ENCODE results near the gene VENTX. TPM values are rescaled to one million over a fixed set of nuclear protein-coding genes. Genes with fewer than 3 reads are reported as not detected.

VENTX gene
- polyA plus RNA-seq, 3 donors = 1.4 to 56.0 (median 1.6) TPM

GRCh38 chr10:133248334-133248715, 10.7 kb downstream of the VENTX start:
- no peak overlapping the region for H3K9ac ChIP-seq (ENCODE audit: insufficient read depth, low read length, poor library complexity, severe bottlenecking)
- no peaks in the 10 kb centered on the region for H3K9me3 ChIP-seq (replicated peaks in 1 of 2; ENCODE audit: control insufficient read depth in 1 of 2, insufficient read depth in 1 of 2, low read length in 2 of 2)
- no peaks in the 10 kb centered on the region for H4K20me1 ChIP-seq (ENCODE audit: insufficient read depth, low read length)
- H3K27me3 ChIP-seq (ENCODE audit: control insufficient read depth in 2 of 2, insufficient read depth in 2 of 2, low read length in 2 of 2) = peaks cover 0 to 14% of the 10 kb centered on the region in 2 donors
- H3K4me3 Mint-ChIP-seq = no peak overlapping the region
- H3K27ac Mint-ChIP-seq = no peak overlapping the region
- H3K4me1 Mint-ChIP-seq = peaks cover 23% of the 10 kb centered on the region
- H3K27ac ChIP-seq (ENCODE audit: low read depth in 1 of 2, low read length in 2 of 2) = no peak overlapping the region
- peaks cover 19 to 42% (median 20%) of the 10 kb centered on the region in 3 donors for H3K27me3 Mint-ChIP-seq (ENCODE audit: low read depth in 3 of 3)
- no peaks in the 10 kb centered on the region for H3K36me3 Mint-ChIP-seq
- no peaks in the 10 kb centered on the region for H3K9me3 Mint-ChIP-seq
- H3K36me3 ChIP-seq (replicated peaks in 1 of 2; ENCODE audit: control insufficient read depth in 1 of 2, insufficient read depth in 2 of 2, low read length in 2 of 2) = no peaks in the 10 kb centered on the region
- intact Hi-C loops (cut with micrococcal nuclease) = loop anchor here in 1 of 2 donors (10.0 kb wide), 1 partner anchor 234 kb away; no protein-coding TSS in a partner anchor
- no peak overlapping the region for H3K4me2 ChIP-seq (replicated peaks; ENCODE audit: extremely low read depth, low read length, poor library complexity, severe bottlenecking)
- H3K79me2 ChIP-seq (ENCODE audit: insufficient read depth, low read length) = no peaks in the 10 kb centered on the region
- H2AFZ ChIP-seq (ENCODE audit: insufficient read depth, low read depth, low read length, poor library complexity, severe bottlenecking) = no peak overlapping the region
- no peak overlapping the region for H3K4me3 ChIP-seq (replicated peaks in 1 of 3; ENCODE audit: low read depth in 2 of 3, low read length in 3 of 3)
- no peak for TF ChIP-seq CTCF (IDR thresholded peaks at IDR 0.05)
- 95% methylated on average over 10 of the region's 12 CpGs for WGBS (ENCODE audit: insufficient coverage)
- H3K4me1 ChIP-seq (ENCODE audit: control insufficient read depth in 1 of 2, insufficient read depth in 2 of 2, low read length in 2 of 2) = peaks cover 8 to 25% of the 10 kb centered on the region in 2 donors
- no peak for DNase-seq

- Histone ChIP-seq H3K9ac (ENCODE audit: insufficient read depth, low read length, poor library complexity, severe bottlenecking) (no peak overlapping the region), H4K20me1 (ENCODE audit: insufficient read depth, low read length) (no peaks in the 10 kb centered on the region), H3K79me2 (ENCODE audit: insufficient read depth, low read length) (no peaks in the 10 kb centered on the region), H3K4me2 (replicated peaks; ENCODE audit: extremely low read depth, low read length, poor library complexity, severe bottlenecking) (no peak overlapping the region), H3K27ac (ENCODE audit: low read depth in 1 of 2, low read length in 2 of 2) (no peak overlapping the region), H3K4me3 (replicated peaks in 1 of 3; ENCODE audit: low read depth in 2 of 3, low read length in 3 of 3) (no peak overlapping the region), H3K4me1 (ENCODE audit: control insufficient read depth in 1 of 2, insufficient read depth in 2 of 2, low read length in 2 of 2) (peaks cover 17 to 34% of the 10 kb centered on the region in 2 donors), H3K27me3 (ENCODE audit: control insufficient read depth in 2 of 2, insufficient read depth in 2 of 2, low read length in 2 of 2) (peaks cover 0 to 14% of the 10 kb centered on the region in 2 donors), H3K36me3 (replicated peaks in 1 of 2; ENCODE audit: control insufficient read depth in 1 of 2, insufficient read depth in 2 of 2, low read length in 2 of 2) (no peaks in the 10 kb centered on the region), H2AFZ (ENCODE audit: insufficient read depth, low read depth, low read length, poor library complexity, severe bottlenecking) (no peak overlapping the region), H3K9me3 (replicated peaks in 1 of 2; ENCODE audit: control insufficient read depth in 1 of 2, insufficient read depth in 1 of 2, low read length in 2 of 2) (no peaks in the 10 kb centered on the region)
- no peak for TF ChIP-seq CTCF (IDR thresholded peaks at IDR 0.05)
- Mint-ChIP-seq H3K27ac (no peak overlapping the region), H3K36me3 (no peaks in the 10 kb centered on the region), H3K9me3 (no peaks in the 10 kb centered on the region), H3K27me3 (ENCODE audit: low read depth in 3 of 3) (peaks cover 17 to 39% (median 20%) of the 10 kb centered on the region in 3 donors), H3K4me1 (peaks cover 32% of the 10 kb centered on the region), H3K4me3 (peak overlapping the region in 1 of 2 donors; percentile 26)
- DNase-seq = no peak
- WGBS (ENCODE audit: insufficient coverage) = 72% methylated on average over 10 of the region's 21 CpGs
- intact Hi-C loops (cut with micrococcal nuclease) = loop anchor here in 1 of 2 donors (10.0 kb wide), 1 partner anchor 234 kb away; no protein-coding TSS in a partner anchor
Observed at GRCh38 chr10:133249094-133249780, 11.6 kb downstream of the VENTX start.
